C1 segment of cervical spinal cord (tissue), 14 donors: ENCODE data around the gene SOCS3.

ENCODE experiments used
- DNase-seq, 14 donors: peaks; one replicate each; lab custom pipeline; 2025; lab: John Stamatoyannopoulos, UW

SOCS3 gene

GRCh38 chr17:78390241-78391050 lies 30.6 kb upstream of the SOCS3 start:
- no peak for DNase-seq

- peak in 5 of 14 donors; percentile 12 to 36 (median 19) for DNase-seq
These were observed 28.4 kb upstream of the SOCS3 start for GRCh38 chr17:78387977-78388941.

GRCh38 chr17:78384479-78385175 lies 24.8 kb upstream of the SOCS3 start:
- DNase-seq: no peak

- peak in 5 of 14 donors; percentile 5 to 67 (median 12) for DNase-seq
These were observed 24.0 kb upstream of the SOCS3 start for GRCh38 chr17:78383725-78384471.

GRCh38 chr17:78381601-78382232 lies 21.8 kb upstream of the SOCS3 start:
- DNase-seq: no peak

- no peak for DNase-seq
These were observed 20.5 kb upstream of the SOCS3 start for GRCh38 chr17:78380370-78380769.

- DNase-seq: no peak
These were observed 19.2 kb upstream of the SOCS3 start for GRCh38 chr17:78379131-78379491.

GRCh38 chr17:78378225-78379130 lies 18.6 kb upstream of the SOCS3 start, which contains the start of gene PGS1:
Gene PGS1, plus strand, starts transcription at chr17:78378649. Its CDS starts 17 bp downstream, at chr17:78378666.
- peak in 13 of 14 donors; percentile 23 to 86 (median 71) for DNase-seq

GRCh38 chr17:78377858-78378224 lies 18.0 kb upstream of the SOCS3 start:
- no peak for DNase-seq

GRCh38 chr17:78376161-78376560 lies 16.3 kb upstream of the SOCS3 start:
- DNase-seq: no peak

- DNase-seq: no peak
These were observed 15.7 kb upstream of the SOCS3 start for GRCh38 chr17:78375401-78376151.

GRCh38 chr17:78374631-78375274 lies 14.9 kb upstream of the SOCS3 start:
- no peak for DNase-seq

- no peak for DNase-seq
These were observed 14.3 kb upstream of the SOCS3 start for GRCh38 chr17:78374189-78374588.

GRCh38 chr17:78372841-78373240 lies 13.0 kb upstream of the SOCS3 start:
- DNase-seq: no peak

GRCh38 chr17:78371056-78371455 lies 11.2 kb upstream of the SOCS3 start:
- peak in 1 of 14 donors; percentile 11 for DNase-seq

- DNase-seq: peak in 1 of 14 donors; percentile 15
These were observed 10.0 kb upstream of the SOCS3 start for GRCh38 chr17:78369791-78370381.

GRCh38 chr17:78368854-78369495 lies 9.1 kb upstream of the SOCS3 start:
- DNase-seq: peak in 1 of 14 donors; percentile 34
